Peyer's patch (tissue), 4 donors: ENCODE measurements around the gene CDKN1C. TPM values are rescaled to one million over a fixed set of nuclear protein-coding genes. Genes with fewer than 3 reads are reported as not detected.

Experiments used
- DNase-seq, 3 donors: peaks; one replicate each; pipeline ENCODE4 v3.0.0-alpha.2; 2017 to 2019
- H3K27ac ChIP-seq, 4 donors: fragments of 200-600 bp; sonication (generic); one replicate each; pipeline ENCODE4 v1.5.1; 2016 to 2019
- H3K27me3 ChIP-seq, 2 donors: fragments of 200-600 bp; sonication (generic); one replicate each; pipeline ENCODE4 v1.5.1; 2019
- H3K36me3 ChIP-seq, 3 donors: fragments of 200-600 bp; sonication (generic); one replicate each; pipeline ENCODE4 v1.5.1; 2016 to 2019
- H3K4me1 ChIP-seq, 4 donors: fragments of 200-600 bp; sonication (generic); one replicate each; pipeline ENCODE4 v1.5.1; 2016 to 2019
- H3K4me3 ChIP-seq, 4 donors: fragments of 200-600 bp; sonication (generic); 1 replicate in 3 of 4; 2 replicates in 1 of 4; pipeline ENCODE4 v1.5.1; 2016 to 2019; ENCODE audit warnings: mild to moderate bottlenecking in 1 of 4
- H3K9me3 ChIP-seq, 4 donors: fragments of 200-600 bp; sonication (generic); one replicate each; pipeline ENCODE4 v1.5.1; 2016 to 2019; ENCODE audit warnings: mild to moderate bottlenecking in 1 of 4
- CTCF ChIP-seq, 6 experiments: fragments of 450-650 bp in 4 of 6; fragments of 200-600 bp in 2 of 6; sonication (generic) in 1 of 6; IDR thresholded peaks; one replicate each; pipeline ENCODE4 v1.5.1; 2017 to 2019; ENCODE audit warnings: antibody characterized with exemption in 6 of 6, mild to moderate bottlenecking in 3 of 6, moderate library complexity in 1 of 6
- POLR2A ChIP-seq, 2 donors: fragments of 450-650 bp; IDR thresholded peaks; one replicate each; pipeline ENCODE4 v1.5.1; 2017; ENCODE audit warnings: antibody characterized with exemption in 2 of 2, mild to moderate bottlenecking in 2 of 2, moderate library complexity in 2 of 2
- total RNA-seq, 4 donors: library from RNA; depleted of rRNA; stranded (reverse); fragments of >200 nt; gene quantifications; one replicate each; pipeline ENCODE4 v1.1.0, GENCODE V29; 2016

CDKN1C gene
- total RNA-seq, 4 donors from 2014 or later, result 6.1 to 22.3 (median 11.1) TPM

GRCh38 chr11:2860636-2861035 is 24.9 kb downstream of the CDKN1C start:
- no peak for TF ChIP-seq CTCF (IDR thresholded peaks at IDR 0.05)
- Histone ChIP-seq H3K27me3 (peaks cover 0 to 15% of the 10 kb centered on the region in 2 donors), H3K36me3 (no peaks in the 10 kb centered on the region), H3K4me1 (peaks cover 0 to 10% (median 0%) of the 10 kb centered on the region in 4 donors), H3K9me3 (no peaks in the 10 kb centered on the region), H3K4me3 (no peak overlapping the region), H3K27ac (peak overlapping the region in 1 of 4 donors; percentile 17)
- DNase-seq, result peak in 2 of 3 donors; percentile 79 to 86

- H3K9me3 ChIP-seq, result no peaks in the 10 kb centered on the region
- peaks cover 0 to 15% of the 10 kb centered on the region in 2 donors for H3K27me3 ChIP-seq
- peaks cover 0 to 10% (median 0%) of the 10 kb centered on the region in 4 donors for H3K4me1 ChIP-seq
- no peak overlapping the region for H3K27ac ChIP-seq
- H3K36me3 ChIP-seq, result no peaks in the 10 kb centered on the region
- no peak overlapping the region for H3K4me3 ChIP-seq
- no peak for DNase-seq
- no peak for TF ChIP-seq CTCF (IDR thresholded peaks at IDR 0.05)
- TF ChIP-seq POLR2A (IDR thresholded peaks at IDR 0.05), result no peak
Measured at GRCh38 chr11:2859699-2860037, 25.9 kb downstream of the CDKN1C start.

GRCh38 chr11:2858995-2859698 is 26.4 kb downstream of the CDKN1C start:
- Histone ChIP-seq H3K9me3 (no peaks in the 10 kb centered on the region), H3K36me3 (no peaks in the 10 kb centered on the region), H3K4me1 (peaks cover 0 to 10% (median 0%) of the 10 kb centered on the region in 4 donors), H3K27me3 (peaks cover 0 to 15% of the 10 kb centered on the region in 2 donors), H3K27ac (no peak overlapping the region), H3K4me3 (no peak overlapping the region)
- peak in 1 of 3 donors; percentile 60 for DNase-seq
- TF ChIP-seq POLR2A (IDR thresholded peaks at IDR 0.05), result no peak
- no peak for TF ChIP-seq CTCF (IDR thresholded peaks at IDR 0.05)

- H3K9me3 ChIP-seq, result no peaks in the 10 kb centered on the region
- TF ChIP-seq CTCF (IDR thresholded peaks at IDR 0.05) (no peak), POLR2A (IDR thresholded peaks at IDR 0.05) (no peak)
- peaks cover 0 to 10% of the 10 kb centered on the region in 2 donors for H3K27me3 ChIP-seq
- no peaks in the 10 kb centered on the region for H3K36me3 ChIP-seq
- H3K4me3 ChIP-seq, result no peak overlapping the region
- no peak overlapping the region for H3K27ac ChIP-seq
- no peak for DNase-seq
- H3K4me1 ChIP-seq, result peaks cover 0 to 10% (median 0%) of the 10 kb centered on the region in 4 donors
Measured at GRCh38 chr11:2857918-2858317, 27.7 kb downstream of the CDKN1C start.

GRCh38 chr11:2857276-2857675 is 28.3 kb downstream of the CDKN1C start:
- H3K27me3 ChIP-seq, result peaks cover 0 to 3% of the 10 kb centered on the region in 2 donors
- DNase-seq, result no peak
- H3K4me1 ChIP-seq, result peaks cover 0 to 3% (median 0%) of the 10 kb centered on the region in 4 donors
- H3K27ac ChIP-seq, result no peak overlapping the region
- no peak overlapping the region for H3K4me3 ChIP-seq
- no peak for TF ChIP-seq POLR2A (IDR thresholded peaks at IDR 0.05)
- no peak for TF ChIP-seq CTCF (IDR thresholded peaks at IDR 0.05)
- no peaks in the 10 kb centered on the region for H3K9me3 ChIP-seq
- H3K36me3 ChIP-seq, result no peaks in the 10 kb centered on the region
